Left renal cortex interstitium (tissue), 4 donors: ENCODE results near the gene PAK4. TPM values are rescaled to one million over a fixed set of nuclear protein-coding genes. Genes with fewer than 3 reads are reported as not detected.
"Not testable (repeated sequence)": the region's sequence is repeated elsewhere in the genome, so short reads cannot be mapped to it uniquely, and the experiment has no call there.

ENCODE experiments used
- DNase-seq, 4 donors: peaks; one replicate each; pipeline ENCODE4 v3.0.0-alpha.2; 2013; ENCODE audit warnings: low read depth in 4 of 4, low spot score in 2 of 4, missing footprints in 1 of 4
- polyA plus RNA-seq, 4 donors: library from polyadenylated mRNA; unstranded; fragments of 120-200 nt; gene quantifications; one replicate each; pipeline ENCODE4 v1.2.1, GENCODE V29; 2013; ENCODE audit not compliant: insufficient read length in 4 of 4

The PAK4 gene
- polyA plus RNA-seq, 4 donors: 42.6 to 80.8 (median 71.0) TPM

- DNase-seq: no peak
These were observed 3.0 kb downstream of the PAK4 start for GRCh38 chr19:39128516-39129079.

- DNase-seq: no peak
These were observed 3.5 kb downstream of the PAK4 start for GRCh38 chr19:39129116-39129515.

- DNase-seq: no peak
These were observed 5.0 kb downstream of the PAK4 start for GRCh38 chr19:39130337-39131254.

GRCh38 chr19:39131255-39131755, 5.7 kb downstream of the PAK4 start:
- DNase-seq: no peak

GRCh38 chr19:39132344-39132969, 6.9 kb downstream of the PAK4 start:
- DNase-seq: no peak

- DNase-seq: no peak
These were observed 8.1 kb downstream of the PAK4 start for GRCh38 chr19:39133431-39134270.

- no peak for DNase-seq
These were observed 10.1 kb downstream of the PAK4 start for GRCh38 chr19:39135701-39136100.

GRCh38 chr19:39136225-39136940, 10.8 kb downstream of the PAK4 start:
- no peak for DNase-seq

GRCh38 chr19:39137131-39137530, 11.5 kb downstream of the PAK4 start:
- DNase-seq: no peak

- DNase-seq: no peak
These were observed 12.9 kb downstream of the PAK4 start for GRCh38 chr19:39138221-39139211.

GRCh38 chr19:39139305-39139874, 13.8 kb downstream of the PAK4 start:
- no peak for DNase-seq

- DNase-seq: no peak
These were observed 14.4 kb downstream of the PAK4 start for GRCh38 chr19:39139971-39140453.

- DNase-seq: no peak
These were observed 15.0 kb downstream of the PAK4 start for GRCh38 chr19:39140594-39140993.

- DNase-seq: no peak
These were observed 16.3 kb downstream of the PAK4 start for GRCh38 chr19:39141929-39142328.

GRCh38 chr19:39142630-39143029, 17.0 kb downstream of the PAK4 start:
- no peak for DNase-seq

GRCh38 chr19:39143757-39144289, 18.2 kb downstream of the PAK4 start:
- not testable (repeated sequence) for DNase-seq

- DNase-seq: no peak
These were observed 18.9 kb downstream of the PAK4 start for GRCh38 chr19:39144290-39145071.
